GM19193 (cell line): Measurements from ENCODE around the gene NTRK3.

ENCODE experiments used
- POLR2A ChIP-seq: IDR thresholded peaks from 4 replicates; pipeline ENCODE4 v1.6.1; 2011; ENCODE audit not compliant: insufficient read depth, insufficient read length; ENCODE audit errors: extremely low read depth

Gene NTRK3

GRCh38 chr15:87881026-87881425, 375.5 kb downstream of the NTRK3 start:
- no peak for TF ChIP-seq POLR2A

DNA sequence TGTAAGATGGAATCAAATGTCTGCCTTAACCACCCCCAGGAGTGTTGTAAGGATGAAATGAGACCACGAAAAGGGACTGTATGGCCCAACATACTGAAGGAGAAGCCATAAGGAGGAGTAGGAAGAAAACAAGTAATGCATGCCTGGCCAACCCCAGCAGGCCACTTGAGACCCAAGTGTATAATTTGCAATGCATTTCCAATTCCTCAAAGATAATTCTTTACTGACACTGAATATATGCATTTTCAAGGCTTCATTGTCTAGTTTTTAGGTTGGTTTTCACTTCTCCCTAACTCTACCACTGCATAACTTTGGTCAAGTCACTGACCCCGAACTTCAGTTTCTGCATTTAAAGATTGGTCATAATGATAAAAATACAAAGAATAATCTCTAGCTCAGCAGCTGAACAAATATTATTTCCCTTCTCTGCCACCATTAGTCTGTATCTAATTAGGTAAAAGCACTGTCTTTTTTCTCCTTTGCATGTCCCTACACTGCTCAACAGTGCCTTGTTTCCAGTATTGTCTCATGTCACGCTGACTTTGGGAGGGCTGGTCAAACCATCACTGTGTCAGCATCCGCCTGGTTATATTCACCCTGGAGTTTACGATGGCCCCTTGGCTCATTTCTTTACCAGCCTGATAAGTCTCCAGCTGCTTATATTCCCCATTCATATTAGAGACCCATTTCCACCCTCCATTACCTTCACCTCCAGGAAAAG, 378.6 kb downstream of the NTRK3 start:
- TF ChIP-seq POLR2A: no peak

DNA sequence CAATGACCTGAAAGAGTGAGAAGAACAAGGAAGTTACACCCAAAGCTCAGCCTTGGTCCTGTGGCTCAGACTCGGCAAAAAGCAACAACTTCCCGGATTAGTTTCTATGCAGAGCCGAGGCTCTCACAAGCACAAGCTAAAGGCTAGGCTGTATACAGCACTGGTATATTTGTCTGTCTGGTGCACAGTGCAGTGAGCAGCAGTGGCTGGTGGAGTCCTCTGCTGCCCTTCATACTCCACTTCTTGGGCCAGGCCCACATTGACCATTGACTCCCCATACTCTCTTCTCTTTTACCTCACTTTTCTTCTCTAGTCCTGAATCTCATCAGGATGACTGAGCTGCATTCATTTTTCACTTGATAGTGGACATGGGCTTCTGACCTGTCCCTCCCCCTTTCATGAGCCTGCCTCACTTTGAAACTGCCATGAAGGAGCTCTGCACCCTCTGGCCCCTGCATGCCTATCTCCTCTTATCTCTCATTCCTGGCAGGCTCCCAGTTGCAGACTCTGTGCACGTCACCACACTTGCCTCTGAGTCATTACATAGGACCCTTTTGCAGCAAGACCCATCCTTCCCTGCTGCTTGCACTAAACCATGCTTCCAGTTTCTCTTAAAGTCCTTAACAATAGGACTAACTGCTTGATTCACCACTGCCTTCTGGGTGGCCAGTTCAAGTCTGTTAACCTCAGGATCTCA, 379.3 kb downstream of the NTRK3 start:
- TF ChIP-seq POLR2A: no peak

DNA sequence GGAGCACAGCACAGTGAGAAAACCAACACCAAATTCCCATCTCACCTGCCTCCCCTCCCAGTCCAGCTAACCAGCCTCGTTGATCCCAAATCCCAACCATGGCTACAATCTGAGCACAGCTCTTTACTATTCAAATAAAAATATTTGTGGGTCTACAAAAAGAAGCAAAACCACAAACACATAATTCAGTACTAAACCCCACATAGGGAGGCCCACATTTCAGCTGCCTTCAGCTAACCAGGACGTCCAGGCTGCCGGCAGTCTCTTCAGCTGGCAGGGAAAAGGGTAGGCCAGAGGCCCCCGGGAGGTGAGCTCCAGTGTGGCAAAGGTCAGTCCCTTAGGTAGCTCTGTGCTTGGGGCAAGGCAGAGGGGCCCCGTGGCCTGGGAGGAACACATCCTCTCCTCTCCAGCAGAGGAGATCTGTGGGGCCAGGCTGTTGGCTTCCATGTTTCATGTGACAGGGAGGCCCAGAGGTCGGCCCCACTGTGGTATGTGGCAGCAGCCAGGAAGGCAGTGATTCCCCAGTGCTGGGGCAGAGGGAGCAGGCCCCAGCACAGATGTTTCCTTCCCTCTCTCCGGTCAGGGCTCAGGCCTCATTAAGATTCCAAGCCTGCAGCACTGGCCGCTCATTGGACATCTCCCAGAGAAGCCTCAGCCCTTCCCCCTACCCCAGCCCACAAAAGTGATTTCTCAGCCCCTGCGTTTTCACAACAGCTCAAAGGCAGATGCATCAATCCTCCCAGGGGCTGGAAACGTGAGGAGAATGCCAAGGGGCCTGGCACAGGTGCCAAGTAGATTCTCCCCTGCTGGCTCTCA, 381.4 kb downstream of the NTRK3 start:
- no peak for TF ChIP-seq POLR2A

GRCh38 chr15:87873516-87873915, 383.0 kb downstream of the NTRK3 start:
- TF ChIP-seq POLR2A: no peak

DNA sequence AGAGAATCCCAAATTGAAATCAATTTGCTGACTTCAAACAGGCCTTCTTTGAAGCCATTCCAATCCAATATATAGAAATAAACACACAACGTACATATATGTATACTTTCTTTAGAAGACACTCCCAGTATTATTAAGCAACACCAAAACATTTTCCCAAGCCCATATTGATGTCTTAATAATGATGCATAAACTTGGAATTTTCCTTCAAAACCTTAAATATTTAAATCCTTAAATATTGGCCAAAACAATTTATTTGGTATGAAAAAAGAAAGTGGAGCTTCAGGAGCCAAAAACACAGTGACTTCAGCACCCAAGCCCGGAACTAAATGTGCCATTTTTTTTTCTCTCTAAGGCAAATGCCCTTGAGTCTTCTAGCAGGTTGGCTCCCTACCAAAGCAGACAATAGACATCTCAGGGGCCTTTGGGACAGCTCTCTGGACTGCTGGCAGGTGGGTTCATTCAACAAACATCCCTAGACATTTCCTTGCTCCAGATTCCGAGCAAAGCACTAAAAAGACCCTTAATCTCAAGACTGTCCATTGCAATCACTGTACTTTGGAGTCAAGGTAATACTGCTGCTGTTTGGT, 384.7 kb downstream of the NTRK3 start:
- TF ChIP-seq POLR2A: no peak

DNA sequence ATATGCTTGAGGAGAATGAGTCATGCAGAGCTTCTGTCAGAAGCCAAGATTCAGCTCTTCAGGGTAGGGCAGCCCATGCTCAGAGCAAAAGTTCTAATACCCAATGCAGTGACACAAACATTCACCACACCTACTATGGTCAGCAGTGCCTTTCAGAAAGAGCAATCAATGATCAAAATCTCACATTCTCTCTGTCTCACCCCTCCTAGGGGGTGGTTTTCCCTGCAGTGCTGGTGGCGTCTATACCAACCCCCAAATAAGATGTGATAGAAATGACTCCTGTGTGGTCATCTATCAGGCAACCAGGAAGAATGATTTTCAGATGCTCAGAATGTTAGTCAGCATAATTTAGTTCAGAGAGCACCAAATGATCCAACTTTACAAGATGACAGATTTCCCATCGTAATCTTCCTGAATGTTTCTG, 385.3 kb downstream of the NTRK3 start:
- TF ChIP-seq POLR2A: no peak

GRCh38 chr15:87866961-87867360, 389.6 kb downstream of the NTRK3 start:
- TF ChIP-seq POLR2A: no peak

GRCh38 chr15:87863152-87863551, 393.4 kb downstream of the NTRK3 start:
- TF ChIP-seq POLR2A: no peak

DNA sequence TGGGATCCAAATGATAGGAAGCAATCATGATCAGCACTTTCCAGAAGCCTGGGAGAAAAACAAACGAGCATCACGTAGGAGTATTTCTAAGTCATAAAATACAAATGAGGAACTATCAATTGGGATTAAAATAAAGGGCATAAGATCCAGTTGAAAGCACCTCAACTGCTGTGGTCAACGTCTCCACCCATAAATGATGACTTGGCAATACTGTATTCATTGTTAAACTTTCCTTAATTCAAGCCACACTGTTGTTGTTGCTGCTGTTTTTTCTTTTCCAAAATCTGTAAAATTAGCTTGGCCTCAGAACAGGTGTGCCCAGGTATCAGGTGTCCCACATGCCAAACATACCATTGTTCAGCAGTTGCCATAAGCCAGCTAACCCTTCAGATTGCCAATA, 395.8 kb downstream of the NTRK3 start:
- no peak for TF ChIP-seq POLR2A

DNA sequence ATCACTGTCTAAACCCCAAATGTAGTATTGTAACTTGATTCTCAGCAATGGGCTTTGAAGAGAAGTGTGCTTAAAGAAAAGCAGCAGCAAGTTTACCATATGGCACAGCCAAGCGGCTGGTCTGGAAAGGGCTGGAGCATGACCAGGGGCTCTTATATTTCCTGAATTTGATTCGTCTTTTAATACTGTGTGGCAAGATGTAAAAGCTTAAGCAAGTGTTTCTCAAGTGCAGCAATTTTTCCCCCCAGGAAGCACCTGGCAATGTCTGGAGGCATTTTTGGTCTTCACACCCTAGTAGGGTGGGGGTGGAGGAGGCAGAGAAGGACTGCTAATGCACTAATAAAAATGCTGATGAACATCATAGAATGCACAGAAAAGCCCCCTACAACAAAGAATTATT, 397.9 kb downstream of the NTRK3 start:
- TF ChIP-seq POLR2A: no peak

DNA sequence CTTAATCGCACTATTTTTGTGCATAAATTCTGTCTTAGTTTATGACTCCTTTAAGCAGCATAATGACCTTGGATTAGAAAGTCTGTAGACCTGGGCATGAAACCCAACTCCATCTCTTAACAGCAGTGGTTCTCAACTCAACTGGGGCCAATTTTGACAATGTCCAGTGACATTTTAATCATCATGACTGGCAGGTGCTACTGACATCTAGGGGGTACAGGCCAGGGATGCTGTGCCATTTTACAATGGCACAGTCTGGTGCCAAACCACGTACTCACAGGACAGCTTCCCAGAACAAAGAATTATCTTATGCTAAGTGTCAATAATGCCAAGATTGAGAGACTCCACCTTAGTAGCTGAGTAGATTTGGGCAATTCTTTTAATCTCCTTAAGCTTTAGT, 405.0 kb downstream of the NTRK3 start:
- TF ChIP-seq POLR2A: no peak

DNA sequence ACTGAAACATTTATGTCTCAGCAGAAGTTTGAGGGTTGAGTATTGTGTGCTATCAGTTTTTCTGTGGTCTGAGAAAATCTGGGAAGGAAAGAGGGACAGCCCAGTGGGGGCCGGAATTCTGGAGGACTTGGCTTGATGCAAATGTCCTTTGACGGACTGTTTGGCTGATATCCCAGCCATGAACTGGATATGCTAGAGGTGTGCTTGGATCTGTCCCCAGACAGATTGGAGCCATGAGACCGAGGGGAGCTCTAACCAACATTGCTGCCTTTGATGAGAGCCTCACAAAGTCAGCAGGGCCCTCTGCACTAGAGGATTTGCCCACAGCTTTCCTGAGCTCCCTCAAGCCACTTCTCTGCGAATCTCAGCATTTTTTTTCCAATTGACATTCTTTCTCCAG, 405.6 kb downstream of the NTRK3 start:
- no peak for TF ChIP-seq POLR2A

DNA sequence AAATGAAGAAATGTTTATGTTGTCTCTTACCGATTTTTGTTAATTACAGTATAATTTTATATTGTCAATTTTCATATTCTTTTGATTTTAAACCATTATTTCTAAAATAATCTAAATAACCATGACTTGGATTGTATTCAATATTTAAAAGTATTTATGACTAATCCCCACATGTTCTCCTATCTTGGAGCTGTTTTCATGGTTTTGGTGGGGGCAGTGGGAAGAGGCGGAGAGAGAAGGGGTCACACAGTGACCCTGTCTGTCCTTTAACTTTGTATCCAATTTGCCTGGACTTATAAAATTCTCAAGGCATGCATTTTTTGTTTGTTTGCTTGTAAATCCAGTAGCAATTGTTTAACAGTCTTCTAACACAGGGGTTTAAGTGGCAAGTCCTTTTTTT, 407.4 kb downstream of the NTRK3 start:
- no peak for TF ChIP-seq POLR2A

- no peak for TF ChIP-seq POLR2A
Observed at GRCh38 chr15:87848012-87848411, 408.5 kb downstream of the NTRK3 start.
